OCI-LY7 (cell line): ENCODE measurements around the gene SLC22A14. TPM values are rescaled to one million over a fixed set of nuclear protein-coding genes. Genes with fewer than 3 reads are reported as not detected.

ENCODE experiments used
- BruUV-seq: library from RNA; stranded (reverse); fragments of 400-500 nt; replicated peaks from 2 replicates; lab custom pipeline; 2021; lab: Mats Ljungman, UMichigan
- CTCF ChIA-PET: fragments of 300-600 bp; sonication (Branson Sonifier 250); formaldehyde crosslinking; loops from one replicate; lab custom pipeline; 2022; ENCODE audit warnings: antibody characterized with exemption; ENCODE audit not compliant: unreplicated experiment; lab: Charles Lee
- POLR2A ChIA-PET: fragments of 300-600 bp; sonication (Branson Sonifier 250); formaldehyde crosslinking; loops from one replicate; lab custom pipeline; 2022; ENCODE audit warnings: antibody characterized with exemption; lab: Charles Lee
- DNase-seq: peaks from one replicate; pipeline ENCODE4 v3.0.0-alpha.2; 2015; ENCODE audit warnings: low spot score
- H2AFZ ChIP-seq: fragments of 200-600 bp; sonication (generic), shearing (Covaris generic); 2 replicates; pipeline ENCODE4 v1.6.1; 2014; ENCODE audit warnings: mild to moderate bottlenecking, antibody characterized with exemption, low read length, moderate library complexity
- H3K27ac ChIP-seq: fragments of 200-600 bp; sonication (generic); 2 replicates; pipeline ENCODE4 v1.5.1; 2014; ENCODE audit warnings: mixed run types, low read depth, mild to moderate bottlenecking, moderate library complexity, low read length, inconsistent platforms; ENCODE audit not compliant: poor library complexity, severe bottlenecking
- H3K36me3 ChIP-seq: fragments of 200-600 bp; sonication (generic); 2 replicates; pipeline ENCODE4 v1.6.1; 2014; ENCODE audit warnings: mild to moderate bottlenecking, antibody characterized with exemption, low read length, moderate library complexity, mixed read lengths; ENCODE audit not compliant: insufficient read depth
- H3K4me1 ChIP-seq: fragments of 200-600 bp; sonication (generic); 2 replicates; pipeline ENCODE4 v1.5.1; 2014; ENCODE audit warnings: mild to moderate bottlenecking, low read length; ENCODE audit not compliant: insufficient read depth, poor library complexity, severe bottlenecking
- H3K4me2 ChIP-seq: fragments of 200-600 bp; sonication (generic); 2 replicates; pipeline ENCODE4 v1.6.1; 2014; ENCODE audit warnings: mild to moderate bottlenecking, low read length
- H3K4me3 ChIP-seq: fragments of 200-600 bp; sonication (generic); 2 replicates; pipeline ENCODE4 v1.5.1; 2014; ENCODE audit warnings: mild to moderate bottlenecking, low read depth, low read length; ENCODE audit not compliant: poor library complexity, severe bottlenecking
- H3K79me2 ChIP-seq: fragments of 200-600 bp; sonication (generic); 2 replicates; pipeline ENCODE4 v1.6.1; 2016; ENCODE audit warnings: low read depth, mild to moderate bottlenecking, low read length, moderate library complexity, mixed read lengths; ENCODE audit not compliant: insufficient read depth
- H3K9me2 ChIP-seq: fragments of 200-600 bp; sonication (generic); 2 replicates; pipeline ENCODE4 v1.6.1; 2016; ENCODE audit warnings: mild to moderate bottlenecking, low read length, mixed read lengths; ENCODE audit not compliant: insufficient read depth
- H3K9me3 ChIP-seq: fragments of 200-600 bp; sonication (generic); 2 replicates; pipeline ENCODE4 v1.6.1; 2014; ENCODE audit warnings: mild to moderate bottlenecking, mixed run types, low read length, mixed read lengths
- H4K20me1 ChIP-seq: fragments of 200-600 bp; sonication (generic); 2 replicates; pipeline ENCODE4 v1.6.1; 2014; ENCODE audit warnings: mild to moderate bottlenecking, antibody characterized with exemption, low read length, moderate library complexity, mixed read lengths; ENCODE audit not compliant: insufficient read depth
- CTCF ChIP-seq: fragments of 200-600 bp; sonication (generic); conservative IDR thresholded peaks from 2 replicates; pipeline ENCODE4 v1.5.1; 2014; ENCODE audit warnings: mild to moderate bottlenecking, antibody characterized with exemption, low read length, moderate library complexity, mixed read lengths
- EZH2phosphoT487 ChIP-seq: fragments of 200-600 bp; sonication (generic); IDR thresholded peaks from 2 replicates; pipeline ENCODE4 v1.6.1; 2018; ENCODE audit warnings: low read depth, borderline replicate concordance, mild to moderate bottlenecking, mixed run types, antibody characterized with exemption, low read length, moderate library complexity, mixed read lengths
- intact Hi-C: fragments of 100-400 bp; cut with micrococcal nuclease; formaldehyde crosslinking; loops from one replicate; pipeline ENCODE4 v1.10.0; 2022; ENCODE audit not compliant: unreplicated experiment
- total RNA-seq, 2 experiments: library from RNA; depleted of rRNA in 1 of 2; stranded (reverse); fragments of >200 nt in 1 of 2; shearing (Covaris generic) in 1 of 2; gene quantifications; 2 replicates each; pipeline ENCODE4 v1.2.3, GENCODE V29; 2014 to 2022

The SLC22A14 gene
- total RNA-seq, 2 experiments from 2014 or later = not detected

GRCh38 chr3:38311941-38312340 is 29.8 kb downstream of the SLC22A14 start:
- Histone ChIP-seq H3K4me3 (no peak overlapping the region), H3K79me2 (no peaks in the 10 kb centered on the region), H3K9me2 (no peaks in the 10 kb centered on the region), H4K20me1 (no peaks in the 10 kb centered on the region), H3K4me1 (no peaks in the 10 kb centered on the region), H2AFZ (no peak overlapping the region), H3K36me3 (no peaks in the 10 kb centered on the region), H3K27ac (no peak overlapping the region), H3K9me3 (no peaks in the 10 kb centered on the region), H3K4me2 (no peak overlapping the region)
- intact Hi-C loops = no loop called here
- no peak for DNase-seq
- BruUV-seq = no TSS peak
- POLR2A ChIA-PET = no interaction called here
- CTCF ChIA-PET = no interaction called here
- TF ChIP-seq EZH2phosphoT487 (no peak), CTCF (no peak)

GRCh38 chr3:38312356-38312755 is 30.3 kb downstream of the SLC22A14 start:
- Histone ChIP-seq H2AFZ (no peak overlapping the region), H3K36me3 (no peaks in the 10 kb centered on the region), H3K9me3 (no peaks in the 10 kb centered on the region), H4K20me1 (no peaks in the 10 kb centered on the region), H3K27ac (no peak overlapping the region), H3K9me2 (no peaks in the 10 kb centered on the region), H3K4me1 (no peaks in the 10 kb centered on the region), H3K4me3 (no peak overlapping the region), H3K4me2 (no peak overlapping the region), H3K79me2 (no peaks in the 10 kb centered on the region)
- DNase-seq = no peak
- intact Hi-C loops = no loop called here
- CTCF ChIA-PET = no interaction called here
- no TSS peak for BruUV-seq
- POLR2A ChIA-PET = interaction anchor here (0.6 kb wide), 1 partner anchor 1426 kb away, joined by 3 read pairs; no protein-coding TSS in a partner anchor
- TF ChIP-seq CTCF = no peak
- no peak for TF ChIP-seq EZH2phosphoT487

GRCh38 chr3:38313263-38313662 is 31.2 kb downstream of the SLC22A14 start:
- no peaks in the 10 kb centered on the region for H3K9me2 ChIP-seq
- no peaks in the 10 kb centered on the region for H3K4me1 ChIP-seq
- H3K4me2 ChIP-seq = no peak overlapping the region
- H3K27ac ChIP-seq = no peak overlapping the region
- DNase-seq = no peak
- ChIA-PET CTCF (no interaction called here), POLR2A (no interaction called here)
- no peaks in the 10 kb centered on the region for H3K36me3 ChIP-seq
- no peaks in the 10 kb centered on the region for H4K20me1 ChIP-seq
- intact Hi-C loops = no loop called here
- no peaks in the 10 kb centered on the region for H3K9me3 ChIP-seq
- BruUV-seq = no TSS peak
- no peak overlapping the region for H2AFZ ChIP-seq
- no peak for TF ChIP-seq EZH2phosphoT487
- H3K79me2 ChIP-seq = no peaks in the 10 kb centered on the region
- no peak overlapping the region for H3K4me3 ChIP-seq
